Neuron (in vitro differentiated cells): ENCODE results near the gene E2F4.

ENCODE experiments used
- H2AFZ ChIP-seq: one replicate; pipeline ENCODE4 v1.6.1; 2013; ENCODE audit warnings: low read depth, mild to moderate bottlenecking, inconsistent platforms, low read length, moderate library complexity
- H3K27me3 ChIP-seq: one replicate; pipeline ENCODE4 v1.6.1; 2013; ENCODE audit warnings: low read length; ENCODE audit not compliant: insufficient read depth
- H3K36me3 ChIP-seq: one replicate; pipeline ENCODE4 v1.6.1; 2013; ENCODE audit warnings: low read length; ENCODE audit not compliant: insufficient read depth
- H3K4me1 ChIP-seq: one replicate; pipeline ENCODE4 v1.6.1; 2013; ENCODE audit warnings: low read length; ENCODE audit not compliant: insufficient read depth
- H3K4me3 ChIP-seq: 2 replicates; pipeline ENCODE4 v1.5.1; 2013; ENCODE audit warnings: mild to moderate bottlenecking, low read length, moderate library complexity
- H3K9me3 ChIP-seq: one replicate; pipeline ENCODE4 v1.6.1; 2013; ENCODE audit warnings: low read length

The E2F4 gene

DNA sequence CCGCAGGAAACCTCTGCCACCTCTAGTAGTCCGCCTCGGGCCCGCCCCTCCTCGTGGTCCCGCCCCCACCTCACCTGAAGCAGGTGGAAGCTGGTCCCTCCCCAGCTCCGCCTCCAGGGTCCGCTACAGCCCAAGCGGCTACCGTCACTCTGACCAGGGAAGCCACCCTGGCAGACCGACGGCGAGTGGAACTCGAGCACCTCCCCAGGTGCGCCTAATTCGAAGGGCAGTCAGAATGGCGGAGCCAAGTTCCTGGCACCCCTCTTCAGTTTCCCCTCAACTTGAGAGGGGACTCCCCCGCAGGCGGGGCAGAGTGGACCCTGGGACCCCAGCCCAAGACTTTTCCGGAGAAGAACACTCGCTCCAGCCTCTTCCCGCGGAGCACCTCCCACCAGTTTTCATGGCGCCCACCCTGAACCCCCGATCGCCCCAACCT, 54.8 kb downstream of the E2F4 start:
- Histone ChIP-seq H3K27me3 (peaks cover 12% of the 10 kb centered on the region), H3K4me1 (peaks cover 36% of the 10 kb centered on the region), H3K36me3 (no peaks in the 10 kb centered on the region), H2AFZ (peak overlapping the region; percentile 98), H3K4me3 (peak overlapping the region; percentile 73), H3K9me3 (no peaks in the 10 kb centered on the region)

DNA sequence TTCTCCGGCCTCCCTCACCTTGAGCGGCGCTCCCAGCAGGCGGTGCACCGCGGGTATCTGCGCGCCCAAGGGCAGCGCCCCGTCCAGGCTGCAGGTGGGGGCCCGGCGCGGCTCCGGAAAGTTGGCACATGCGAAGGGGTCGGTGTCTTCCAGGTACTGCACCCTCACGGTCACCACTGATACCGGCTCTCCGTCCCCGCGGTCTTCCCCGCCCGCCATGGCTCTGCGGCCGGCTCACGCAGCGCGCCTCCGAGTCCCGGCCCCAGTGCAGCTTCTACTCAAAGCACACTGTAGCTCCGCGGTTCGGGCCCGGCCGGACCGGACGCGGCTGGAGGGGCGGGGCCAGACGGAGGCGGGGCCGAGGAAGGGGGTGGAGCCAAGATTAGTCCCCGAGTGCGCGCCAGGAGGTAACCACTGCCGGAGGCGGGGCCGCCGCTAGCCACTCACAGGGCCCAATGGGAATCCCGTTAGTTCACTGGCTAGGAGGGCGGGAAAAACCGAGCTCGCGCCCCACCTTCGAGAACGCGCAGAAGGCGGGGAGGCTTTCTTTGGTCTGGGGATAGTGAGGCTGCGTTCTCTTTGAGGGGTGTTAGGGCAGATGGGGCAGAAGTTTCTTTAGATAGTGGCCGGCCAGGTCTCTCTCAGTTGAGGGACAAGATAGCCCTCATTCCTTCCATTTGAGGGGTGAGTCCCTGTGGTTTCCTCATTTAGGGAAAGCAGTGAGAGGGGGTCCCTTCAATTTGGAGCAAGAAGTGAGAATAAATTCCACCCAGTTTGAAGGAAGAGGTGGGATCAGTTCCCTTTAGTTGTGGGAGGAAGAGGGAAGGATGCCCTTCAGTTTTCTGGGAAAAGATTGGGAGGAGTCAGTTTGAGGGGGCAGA, 55.5 kb downstream of the E2F4 start, which contains the start of gene FHOD1:
Gene FHOD1 (minus strand): TSS at position 290 of the 881 bp plus-strand sequence. CDS start 71 bp downstream, at position 219.
- no peaks in the 10 kb centered on the region for H3K36me3 ChIP-seq
- no peaks in the 10 kb centered on the region for H3K9me3 ChIP-seq
- peaks cover 36% of the 10 kb centered on the region for H3K4me1 ChIP-seq
- H3K27me3 ChIP-seq = peaks cover 12% of the 10 kb centered on the region
- peak within 1 kb of the TSS; percentile 73 for H3K4me3 ChIP-seq
- peak within 1 kb of the TSS; percentile 98 for H2AFZ ChIP-seq

DNA sequence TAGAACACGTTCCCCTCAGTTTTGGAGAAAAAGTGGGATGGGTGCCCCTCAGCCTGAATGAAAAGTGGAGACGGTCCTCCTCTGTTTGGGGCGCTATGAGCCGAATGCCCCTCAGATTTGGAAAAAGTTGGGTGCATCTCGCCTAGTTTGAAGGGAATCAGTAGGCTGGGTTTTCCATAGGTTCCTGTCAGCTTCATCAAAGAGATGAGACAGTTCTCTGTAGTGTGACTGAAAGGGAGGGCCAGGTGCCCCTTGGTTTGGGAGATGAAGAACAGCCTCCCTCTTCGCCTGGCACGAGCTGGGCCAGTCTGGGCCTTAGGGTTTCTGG, 56.1 kb downstream of the E2F4 start:
- peak overlapping the region; percentile 73 for H3K4me3 ChIP-seq
- H3K9me3 ChIP-seq = no peaks in the 10 kb centered on the region
- peak overlapping the region; percentile 69 for H2AFZ ChIP-seq
- peaks cover 12% of the 10 kb centered on the region for H3K27me3 ChIP-seq
- no peaks in the 10 kb centered on the region for H3K36me3 ChIP-seq
- H3K4me1 ChIP-seq = peaks cover 36% of the 10 kb centered on the region
